NCI-H748 (cell line): ENCODE measurements around the gene SYT2.
"Not testable (repeated sequence)": the region's sequence is repeated elsewhere in the genome, so short reads cannot be mapped to it uniquely, and the experiment has no call there.

Experiments
- DNase-seq: peaks from one replicate; lab custom pipeline; 2025; ENCODE audit not compliant: unreplicated experiment; lab: John Stamatoyannopoulos, UW

The SYT2 gene

GRCh38 chr1:202643397-202644218, 66.6 kb downstream of the SYT2 start:
- DNase-seq, result peak; percentile 6

DNA sequence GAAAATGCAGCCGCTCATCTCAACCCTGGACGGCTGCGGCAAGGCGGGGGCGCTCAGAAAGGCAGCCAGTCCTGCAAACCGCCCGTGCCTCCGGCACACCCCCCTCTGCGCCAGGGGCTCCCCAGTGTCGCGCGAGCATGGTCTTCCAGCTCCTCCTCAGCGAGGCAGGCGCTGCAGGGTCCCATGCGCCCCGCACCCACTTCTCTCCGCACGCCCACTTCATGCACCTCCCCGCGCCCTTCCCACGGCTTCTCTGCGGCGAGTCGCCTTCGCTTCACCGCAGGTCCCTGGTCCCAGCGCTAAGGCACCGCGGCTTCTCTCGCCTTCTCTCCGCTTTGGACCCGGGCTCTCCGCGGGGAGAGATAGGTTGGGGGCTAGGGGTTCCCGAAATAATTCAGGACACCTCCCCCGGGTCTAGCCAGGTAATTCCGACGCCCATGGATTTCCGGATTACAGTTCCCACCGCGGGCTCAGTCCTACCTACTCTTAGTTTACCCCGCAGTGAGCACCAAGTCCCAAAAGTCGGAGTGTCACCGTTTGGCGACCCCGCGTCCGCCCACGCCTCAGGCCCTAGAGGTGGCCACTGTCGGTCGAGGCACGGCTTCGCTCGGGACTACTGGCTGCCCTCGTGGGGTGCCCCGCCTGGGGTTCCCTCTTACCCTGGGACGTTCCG, 67.5 kb downstream of the SYT2 start:
- DNase-seq, result peak; percentile 13

- DNase-seq, result no peak
Observed at GRCh38 chr1:202642212-202642611, 68.0 kb downstream of the SYT2 start.

- DNase-seq, result no peak
Observed at GRCh38 chr1:202639500-202639899, 70.8 kb downstream of the SYT2 start.

DNA sequence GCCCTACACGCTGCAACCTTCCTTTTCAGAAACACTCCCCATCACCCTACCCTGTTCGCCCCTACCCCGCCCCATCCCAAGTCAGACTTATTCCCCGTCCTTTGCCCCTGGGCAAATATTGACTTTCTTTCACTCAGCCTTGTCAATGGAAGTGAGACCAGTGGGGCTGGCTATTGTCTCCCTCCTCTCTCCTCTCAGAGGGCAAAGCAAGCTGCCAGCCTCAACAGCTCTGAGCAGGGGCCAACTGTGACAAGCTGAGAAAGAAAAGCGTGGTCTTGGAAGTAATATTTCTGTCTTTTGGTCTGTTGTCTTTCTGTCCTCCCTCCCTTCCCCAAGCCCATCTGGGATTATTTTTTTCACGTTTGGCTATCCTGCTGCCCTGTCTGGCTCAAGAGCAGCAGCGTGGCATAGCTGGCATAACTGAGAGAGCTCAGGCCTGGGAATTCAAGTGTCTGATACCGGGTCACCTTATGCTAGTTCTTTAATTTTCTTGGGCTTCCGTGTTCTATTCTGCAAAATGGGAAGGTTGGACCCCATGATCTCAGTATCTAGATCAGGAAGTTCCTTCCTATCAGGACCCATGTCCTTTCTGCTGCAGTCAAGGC, 71.5 kb downstream of the SYT2 start:
- DNase-seq, result not testable (repeated sequence)

GRCh38 chr1:202638019-202638700, 72.1 kb downstream of the SYT2 start:
- no peak for DNase-seq

DNA sequence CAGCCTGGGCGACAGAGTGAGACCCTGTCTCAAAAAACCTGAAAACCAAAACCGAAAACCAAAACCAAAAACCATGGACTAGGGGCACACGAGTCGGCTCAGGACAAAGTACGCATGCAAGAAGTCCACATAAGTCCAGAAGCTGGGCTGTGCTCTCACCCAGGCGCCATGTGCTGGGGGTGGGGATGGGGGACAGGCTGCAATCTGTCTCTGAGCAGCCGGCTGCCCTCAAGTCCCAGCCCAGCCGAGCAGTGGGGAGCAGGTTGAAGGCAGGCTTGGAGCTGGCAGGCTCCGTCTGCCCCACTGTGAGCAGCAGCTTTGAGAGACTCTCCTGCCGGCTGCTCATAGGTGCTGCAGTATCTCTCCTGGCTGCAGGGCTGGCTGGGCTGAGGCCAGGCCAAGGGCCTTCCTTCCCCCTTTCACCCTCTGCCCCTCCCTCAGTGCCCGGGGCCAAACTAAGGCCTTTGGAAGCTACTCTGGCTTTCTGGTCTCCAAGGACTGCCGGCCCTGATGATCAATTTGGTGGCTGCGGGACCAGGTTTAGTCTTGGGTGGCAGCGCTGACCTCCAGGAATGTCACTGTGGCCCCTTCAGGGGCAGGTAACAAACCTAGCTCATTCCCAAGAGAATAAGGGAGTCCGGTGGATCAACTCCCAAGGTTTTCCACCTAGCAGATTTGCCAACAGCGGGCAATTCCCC, 72.8 kb downstream of the SYT2 start:
- DNase-seq, result not testable (repeated sequence)

DNA sequence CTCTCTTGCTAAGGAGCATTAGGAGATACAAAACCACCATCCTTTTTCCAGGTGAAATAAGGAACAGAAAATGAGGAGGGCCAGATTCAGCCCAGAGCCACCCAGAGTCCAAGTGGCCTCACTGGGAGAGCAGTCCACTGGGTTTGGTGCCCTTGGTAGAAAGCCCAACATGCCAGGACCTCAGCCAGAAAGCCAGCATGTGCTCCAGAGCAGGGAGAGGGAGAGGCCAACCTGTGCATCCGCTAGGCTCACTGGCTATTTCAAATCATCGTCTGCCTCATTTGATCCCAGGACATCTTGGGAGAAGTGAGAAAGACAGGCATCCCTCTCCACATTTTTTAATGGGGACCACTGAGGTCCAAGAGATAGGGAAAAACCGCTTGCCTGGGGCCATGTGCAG, 74.1 kb downstream of the SYT2 start:
- not testable (repeated sequence) for DNase-seq

- no peak for DNase-seq
Observed at GRCh38 chr1:202632241-202632640, 78.0 kb downstream of the SYT2 start.

DNA sequence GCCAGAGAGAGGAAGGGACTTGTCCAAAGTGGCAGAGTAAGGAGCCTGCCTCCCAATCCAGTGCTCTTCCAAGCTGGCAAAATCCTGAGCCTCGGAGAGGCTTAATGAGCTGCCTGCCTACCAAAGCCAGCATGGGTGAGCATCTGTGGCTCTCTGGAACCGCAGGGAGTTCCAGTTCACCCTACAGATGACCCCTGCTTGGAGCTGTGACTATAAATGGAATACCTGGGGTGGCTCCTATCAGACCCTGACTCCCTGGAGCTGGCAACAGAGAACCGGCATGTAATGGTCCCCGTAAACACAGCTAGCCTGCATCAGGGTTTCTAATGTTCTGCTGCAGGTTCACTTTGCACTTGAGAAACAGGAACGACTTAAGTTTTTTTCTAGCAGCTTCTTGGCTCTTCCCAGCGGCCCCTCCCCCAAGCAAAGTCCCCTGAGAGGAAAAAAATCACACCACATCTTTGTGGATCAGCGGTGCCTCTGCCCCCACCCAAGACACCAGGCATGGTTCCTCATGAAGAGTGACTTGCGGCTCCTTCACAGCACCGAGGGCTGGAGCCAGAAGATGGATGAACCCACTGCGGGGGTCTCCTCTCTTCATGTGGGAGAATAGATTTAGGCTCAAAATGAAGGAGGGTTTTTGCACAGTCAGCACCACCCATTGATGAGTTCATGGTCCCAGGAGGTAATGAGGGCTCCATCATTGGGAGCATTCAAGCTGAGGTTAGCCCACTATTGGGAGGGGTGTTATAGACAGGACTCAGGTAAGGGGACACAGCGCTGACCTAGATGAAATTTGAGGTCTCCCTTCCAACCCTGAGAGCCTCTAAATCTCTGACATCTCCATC, 79.0 kb downstream of the SYT2 start:
- no peak for DNase-seq

DNA sequence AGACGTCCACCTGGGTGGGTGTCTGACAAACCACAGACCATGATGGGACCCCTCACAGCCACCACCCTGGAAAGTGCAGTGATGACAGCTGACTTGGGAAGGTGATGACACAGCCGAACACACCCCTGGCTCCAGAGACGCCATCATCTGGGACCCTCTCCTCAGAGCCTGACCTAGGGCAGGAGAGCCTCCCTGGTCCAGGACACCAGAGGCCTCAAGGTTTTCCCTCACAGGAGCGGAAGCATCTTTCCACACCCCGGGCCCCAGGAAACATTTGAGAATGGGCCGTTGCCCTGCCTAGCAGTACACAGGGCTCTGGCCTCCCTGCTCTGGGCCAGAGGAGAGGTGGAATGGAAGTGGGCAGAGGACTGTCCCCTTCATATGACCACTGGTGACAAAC, 79.7 kb downstream of the SYT2 start:
- no peak for DNase-seq

DNA sequence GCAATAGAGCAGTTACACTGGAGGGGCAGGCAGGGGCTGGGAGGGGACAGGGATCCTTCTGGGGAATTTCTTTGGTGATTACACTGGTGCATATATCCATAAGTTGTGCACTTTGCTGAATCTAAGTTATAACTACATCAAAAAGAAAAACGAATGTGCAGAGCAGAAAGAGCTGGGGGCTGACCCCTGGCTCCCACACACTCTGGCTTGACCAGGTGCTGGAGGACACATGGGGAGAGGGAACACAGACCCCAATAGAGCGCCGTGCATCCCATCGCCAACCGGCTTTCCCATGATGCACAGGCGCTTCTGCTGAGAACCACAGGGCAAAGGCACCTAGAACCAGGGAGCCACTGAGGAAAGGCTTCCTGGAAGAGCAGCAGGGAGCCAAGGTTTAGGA, 80.2 kb downstream of the SYT2 start:
- DNase-seq, result not testable (repeated sequence)

GRCh38 chr1:202629257-202629811, 80.9 kb downstream of the SYT2 start:
- not testable (repeated sequence) for DNase-seq

DNA sequence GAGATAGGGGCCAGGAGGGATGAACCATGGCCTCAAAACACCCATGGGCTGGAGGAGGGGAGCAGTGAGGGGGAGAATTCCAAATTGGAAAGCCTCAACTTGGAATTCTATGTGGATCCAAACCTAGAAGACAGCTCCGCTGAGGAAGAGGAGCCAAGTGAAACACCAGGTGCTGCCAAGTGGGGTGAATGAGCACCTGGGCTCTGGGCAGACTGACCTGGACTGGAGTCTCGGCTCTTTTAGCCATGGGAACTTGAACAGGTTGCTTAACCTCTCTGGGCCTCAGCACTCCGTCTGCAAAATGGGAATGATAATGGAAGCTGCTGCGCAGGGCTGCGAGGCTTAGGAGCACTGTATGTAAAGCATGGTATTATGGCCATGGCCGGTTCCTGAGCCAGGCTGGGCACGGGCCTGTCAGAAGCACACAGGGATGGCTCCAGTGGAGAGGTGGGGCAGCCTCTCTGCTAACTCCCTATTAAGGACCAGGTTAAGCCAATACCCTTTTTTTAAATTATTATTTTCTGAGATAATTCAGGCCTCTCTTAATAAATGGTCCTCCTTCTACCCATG, 81.5 kb downstream of the SYT2 start:
- DNase-seq, result no peak

DNA sequence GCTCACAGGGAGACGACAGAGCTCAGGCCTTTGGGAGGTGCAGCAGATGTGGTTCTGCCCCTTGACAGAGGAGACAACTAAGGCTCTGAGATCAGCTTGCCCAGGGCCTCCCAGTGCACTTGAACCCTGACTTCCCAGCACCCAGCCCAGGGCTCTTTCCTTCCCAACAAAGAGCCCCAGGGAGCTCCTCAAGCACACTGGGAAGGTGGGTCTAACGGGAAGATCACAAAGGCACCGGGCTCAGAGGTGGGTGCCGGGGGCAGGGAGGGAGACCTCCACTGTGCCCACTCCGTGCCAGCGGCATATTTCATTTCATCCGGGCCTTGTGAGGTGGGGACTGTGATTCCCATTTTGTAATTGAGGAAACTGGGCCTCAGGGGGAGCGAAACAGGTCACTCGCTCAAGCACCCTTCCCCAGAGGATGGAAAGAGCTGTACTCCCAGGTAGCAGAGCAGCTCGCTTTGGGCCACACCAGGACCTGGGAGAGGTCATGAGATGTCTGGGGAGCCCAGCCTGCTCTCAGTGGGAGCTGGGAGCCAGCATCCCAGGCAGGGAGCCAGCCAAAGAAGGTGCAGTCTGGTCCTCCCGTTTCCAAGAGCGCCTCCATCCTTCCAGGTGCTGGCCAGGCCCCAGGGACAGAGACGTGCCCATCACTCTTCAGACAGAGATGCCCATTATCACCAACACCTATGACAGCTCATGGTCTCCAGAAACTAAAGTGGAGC, 82.3 kb downstream of the SYT2 start:
- DNase-seq, result no peak

- peak; percentile 8 for DNase-seq
Observed at GRCh38 chr1:202627036-202627435, 83.2 kb downstream of the SYT2 start.

- DNase-seq, result peak; percentile 32
Observed at GRCh38 chr1:202625416-202626360, 84.6 kb downstream of the SYT2 start.

GRCh38 chr1:202624781-202625108, 85.5 kb downstream of the SYT2 start:
- DNase-seq, result no peak
